Peyer's patch (tissue), 4 donors: ENCODE measurements around the gene BCKDHA. TPM values are rescaled to one million over a fixed set of nuclear protein-coding genes. Genes with fewer than 3 reads are reported as not detected.

Source experiments
- DNase-seq, 3 donors: peaks; one replicate each; pipeline ENCODE4 v3.0.0-alpha.2; 2017 to 2019
- H3K27ac ChIP-seq, 4 donors: fragments of 200-600 bp; sonication (generic); one replicate each; pipeline ENCODE4 v1.5.1; 2016 to 2019
- H3K27me3 ChIP-seq, 2 donors: fragments of 200-600 bp; sonication (generic); one replicate each; pipeline ENCODE4 v1.5.1; 2019
- H3K36me3 ChIP-seq, 3 donors: fragments of 200-600 bp; sonication (generic); one replicate each; pipeline ENCODE4 v1.5.1; 2016 to 2019
- H3K4me1 ChIP-seq, 4 donors: fragments of 200-600 bp; sonication (generic); one replicate each; pipeline ENCODE4 v1.5.1; 2016 to 2019
- H3K4me3 ChIP-seq, 4 donors: fragments of 200-600 bp; sonication (generic); 1 replicate in 3 of 4; 2 replicates in 1 of 4; pipeline ENCODE4 v1.5.1; 2016 to 2019; ENCODE audit warnings: mild to moderate bottlenecking in 1 of 4
- H3K9me3 ChIP-seq, 4 donors: fragments of 200-600 bp; sonication (generic); one replicate each; pipeline ENCODE4 v1.5.1; 2016 to 2019; ENCODE audit warnings: mild to moderate bottlenecking in 1 of 4
- POLR2A ChIP-seq, 2 donors: fragments of 450-650 bp; IDR thresholded peaks; one replicate each; pipeline ENCODE4 v1.5.1; 2017; ENCODE audit warnings: antibody characterized with exemption in 2 of 2, mild to moderate bottlenecking in 2 of 2, moderate library complexity in 2 of 2
- total RNA-seq, 4 donors: library from RNA; depleted of rRNA; stranded (reverse); fragments of >200 nt; gene quantifications; one replicate each; pipeline ENCODE4 v1.1.0, GENCODE V29; 2016
- TF ChIP-seq, protein P1 (sequence below), 6 experiments: fragments of 450-650 bp in 4 of 6; fragments of 200-600 bp in 2 of 6; sonication (generic) in 1 of 6; IDR thresholded peaks; one replicate each; pipeline ENCODE4 v1.5.1; 2017 to 2019; ENCODE audit warnings: antibody characterized with exemption in 6 of 6, mild to moderate bottlenecking in 3 of 6, moderate library complexity in 1 of 6

BCKDHA gene
- total RNA-seq, 4 donors from 2014 or later: 23.9 to 41.7 (median 30.7) TPM

DNA sequence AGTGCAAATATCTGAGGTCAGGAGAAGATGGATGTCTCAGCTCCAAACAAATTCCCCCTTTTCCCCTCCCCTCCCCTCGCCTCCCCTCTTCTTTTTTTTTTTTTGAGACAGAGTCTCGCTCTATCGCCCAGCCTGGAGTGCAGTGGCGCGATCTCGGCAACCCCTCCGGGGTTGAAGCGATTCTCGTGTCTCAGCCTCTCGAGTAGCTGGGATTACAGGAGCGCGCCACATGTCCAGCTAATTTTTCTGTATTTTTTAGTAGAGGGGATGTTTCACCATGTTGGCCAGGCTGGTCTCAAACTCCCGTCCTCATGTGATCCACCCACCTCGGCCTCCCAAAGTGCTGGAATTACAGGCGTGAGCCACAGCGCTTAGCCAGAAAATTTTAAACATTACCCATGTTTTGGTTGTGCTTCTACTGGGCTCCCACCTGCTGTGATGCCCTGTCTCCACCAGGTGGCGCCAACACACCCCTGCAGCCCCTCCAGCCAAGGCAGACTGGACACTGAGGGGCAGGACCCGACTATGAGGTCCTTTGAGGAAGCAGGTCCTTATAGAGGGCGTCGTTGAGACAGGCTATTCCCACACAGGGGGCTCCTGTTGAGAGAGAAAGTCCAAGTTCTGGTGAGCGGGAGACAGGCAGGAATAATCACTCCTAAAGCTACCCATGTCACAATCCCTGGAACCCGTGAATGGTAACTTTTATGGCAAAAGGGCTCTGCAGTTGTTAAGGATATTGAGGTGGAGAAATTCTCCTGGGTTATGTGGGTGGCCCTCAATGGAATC, 51.7 kb downstream of the BCKDHA start:
- Histone ChIP-seq H3K4me3 (peak overlapping the region in 3 of 4 donors; percentile 23 to 38 (median 29)), H3K27me3 (no peaks in the 10 kb centered on the region), H3K9me3 (no peaks in the 10 kb centered on the region), H3K36me3 (no peaks in the 10 kb centered on the region), H3K27ac (peak overlapping the region in 1 of 4 donors; percentile 1), H3K4me1 (peaks cover 0 to 12% (median 1%) of the 10 kb centered on the region in 4 donors)
- TF ChIP-seq, protein P1, sequence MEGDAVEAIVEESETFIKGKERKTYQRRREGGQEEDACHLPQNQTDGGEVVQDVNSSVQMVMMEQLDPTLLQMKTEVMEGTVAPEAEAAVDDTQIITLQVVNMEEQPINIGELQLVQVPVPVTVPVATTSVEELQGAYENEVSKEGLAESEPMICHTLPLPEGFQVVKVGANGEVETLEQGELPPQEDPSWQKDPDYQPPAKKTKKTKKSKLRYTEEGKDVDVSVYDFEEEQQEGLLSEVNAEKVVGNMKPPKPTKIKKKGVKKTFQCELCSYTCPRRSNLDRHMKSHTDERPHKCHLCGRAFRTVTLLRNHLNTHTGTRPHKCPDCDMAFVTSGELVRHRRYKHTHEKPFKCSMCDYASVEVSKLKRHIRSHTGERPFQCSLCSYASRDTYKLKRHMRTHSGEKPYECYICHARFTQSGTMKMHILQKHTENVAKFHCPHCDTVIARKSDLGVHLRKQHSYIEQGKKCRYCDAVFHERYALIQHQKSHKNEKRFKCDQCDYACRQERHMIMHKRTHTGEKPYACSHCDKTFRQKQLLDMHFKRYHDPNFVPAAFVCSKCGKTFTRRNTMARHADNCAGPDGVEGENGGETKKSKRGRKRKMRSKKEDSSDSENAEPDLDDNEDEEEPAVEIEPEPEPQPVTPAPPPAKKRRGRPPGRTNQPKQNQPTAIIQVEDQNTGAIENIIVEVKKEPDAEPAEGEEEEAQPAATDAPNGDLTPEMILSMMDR (IDR thresholded peaks at IDR 0.05): peak; percentile 87 to 98 (median 92)
- TF ChIP-seq POLR2A (IDR thresholded peaks at IDR 0.05): no peak
- peak; percentile 75 to 91 (median 80) for DNase-seq

DNA sequence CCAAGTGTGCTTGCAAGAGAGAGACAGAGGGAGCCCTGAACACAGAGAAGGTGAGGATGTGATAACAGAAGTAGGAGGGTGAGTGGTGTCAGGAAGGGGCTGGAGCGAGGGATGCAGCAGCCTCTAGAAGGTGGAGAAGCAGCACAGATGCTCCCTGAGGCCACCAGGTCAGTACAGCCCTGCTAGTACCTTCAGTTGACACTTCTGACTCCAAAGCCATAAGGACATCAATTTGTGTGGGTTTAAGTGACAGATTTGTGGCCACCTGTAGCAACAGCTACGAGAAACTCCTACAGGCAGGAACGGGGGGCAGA, 52.2 kb downstream of the BCKDHA start:
- no peak for DNase-seq
- H3K4me3 ChIP-seq: no peak overlapping the region
- peaks cover 0 to 12% (median 1%) of the 10 kb centered on the region in 4 donors for H3K4me1 ChIP-seq
- no peaks in the 10 kb centered on the region for H3K9me3 ChIP-seq
- TF ChIP-seq, protein P1 (IDR thresholded peaks at IDR 0.05): no peak
- TF ChIP-seq POLR2A (IDR thresholded peaks at IDR 0.05): no peak
- no peaks in the 10 kb centered on the region for H3K36me3 ChIP-seq
- no peaks in the 10 kb centered on the region for H3K27me3 ChIP-seq
- H3K27ac ChIP-seq: peak overlapping the region in 1 of 4 donors; percentile 1

DNA sequence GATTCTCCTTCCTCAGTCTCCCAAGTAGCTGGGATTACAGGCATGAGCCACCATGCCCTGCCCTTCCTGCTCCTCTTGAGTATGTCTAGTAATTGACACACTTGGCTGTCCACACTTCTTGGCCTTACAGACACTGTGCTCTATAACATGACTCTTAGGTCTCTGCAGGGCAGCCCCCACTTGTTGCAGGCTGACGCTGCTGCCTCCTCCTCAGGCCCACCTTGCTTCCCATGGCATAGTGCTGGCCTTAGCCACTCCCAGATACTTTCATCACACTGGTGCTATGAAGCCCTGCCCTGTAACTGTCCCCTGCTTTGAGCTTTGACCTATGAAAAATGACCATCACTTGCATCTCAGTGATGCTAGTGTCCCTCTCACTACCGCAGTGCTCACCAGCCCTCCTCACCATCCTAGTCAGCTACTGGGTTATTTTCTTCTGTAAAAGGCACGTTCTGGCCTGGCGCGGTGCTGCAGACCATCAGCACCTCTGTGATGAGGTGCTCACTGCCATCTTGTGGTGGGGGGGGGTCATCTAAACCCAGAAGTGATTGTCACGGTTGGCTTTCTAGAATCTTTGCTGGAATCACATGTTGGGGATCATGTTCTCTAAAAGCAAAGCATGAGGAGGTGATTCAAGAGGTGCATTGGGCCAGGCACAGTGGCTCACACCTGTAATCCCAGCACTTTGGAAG, 55.1 kb downstream of the BCKDHA start:
- no peak for TF ChIP-seq POLR2A (IDR thresholded peaks at IDR 0.05)
- TF ChIP-seq, protein P1 (IDR thresholded peaks at IDR 0.05): no peak
- Histone ChIP-seq H3K4me1 (peaks cover 0 to 12% (median 1%) of the 10 kb centered on the region in 4 donors), H3K36me3 (no peaks in the 10 kb centered on the region), H3K27me3 (no peaks in the 10 kb centered on the region), H3K4me3 (no peak overlapping the region), H3K9me3 (no peaks in the 10 kb centered on the region), H3K27ac (no peak overlapping the region)
- no peak for DNase-seq

DNA sequence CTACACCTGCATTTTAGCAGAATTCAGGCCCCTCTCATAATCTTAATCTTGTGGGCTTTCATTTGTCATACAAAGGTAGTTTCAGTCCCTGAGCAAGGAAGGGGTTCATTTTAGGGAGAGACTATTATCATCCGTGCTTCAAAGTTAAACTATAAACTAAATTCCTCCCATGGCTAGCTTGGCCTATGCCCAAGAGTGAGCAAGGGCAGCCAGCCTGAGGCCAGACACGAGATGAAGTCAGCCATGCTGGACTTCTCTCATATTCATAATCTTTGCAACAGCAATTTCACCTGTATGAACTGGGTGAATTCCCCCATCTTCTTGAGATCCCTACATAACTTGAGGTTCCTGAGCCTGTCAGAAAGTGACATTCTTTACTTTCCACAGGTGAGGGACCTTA, 58.3 kb downstream of the BCKDHA start:
- H3K4me1 ChIP-seq: no peaks in the 10 kb centered on the region
- no peak for TF ChIP-seq POLR2A (IDR thresholded peaks at IDR 0.05)
- TF ChIP-seq, protein P1 (IDR thresholded peaks at IDR 0.05): no peak
- no peak overlapping the region for H3K27ac ChIP-seq
- H3K9me3 ChIP-seq: no peaks in the 10 kb centered on the region
- H3K4me3 ChIP-seq: no peak overlapping the region
- H3K36me3 ChIP-seq: no peaks in the 10 kb centered on the region
- no peaks in the 10 kb centered on the region for H3K27me3 ChIP-seq
- no peak for DNase-seq

DNA sequence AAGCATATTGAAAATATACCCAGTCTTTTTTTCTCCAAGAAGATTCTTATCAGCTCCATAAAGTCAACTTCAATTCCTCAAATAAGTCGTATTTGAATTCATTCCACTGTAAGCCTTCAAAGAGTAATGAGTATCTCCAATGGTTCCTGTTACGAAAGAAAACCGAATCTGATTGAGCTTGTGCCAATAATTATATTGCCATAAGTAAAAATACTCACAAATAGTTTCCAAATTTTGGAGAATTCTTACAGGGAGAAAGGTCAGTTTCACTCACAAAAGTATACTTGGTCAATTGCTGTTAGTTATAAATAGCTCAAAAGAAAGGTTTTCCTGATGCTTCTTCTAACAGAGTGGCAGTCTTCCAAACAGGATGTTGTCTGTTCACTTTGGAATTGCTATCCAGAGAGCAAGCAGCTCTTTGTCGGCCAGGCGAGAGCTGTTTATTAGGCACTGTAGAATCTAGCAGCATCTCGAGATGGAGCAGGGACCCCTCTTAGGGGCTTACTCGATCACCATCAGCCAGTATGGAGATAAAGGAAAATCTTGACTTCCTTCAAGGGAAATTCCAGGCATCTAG, 58.8 kb downstream of the BCKDHA start:
- no peaks in the 10 kb centered on the region for H3K4me1 ChIP-seq
- H3K27ac ChIP-seq: peak overlapping the region in 1 of 4 donors; percentile 35
- no peak for DNase-seq
- H3K9me3 ChIP-seq: no peaks in the 10 kb centered on the region
- H3K27me3 ChIP-seq: no peaks in the 10 kb centered on the region
- no peak overlapping the region for H3K4me3 ChIP-seq
- no peaks in the 10 kb centered on the region for H3K36me3 ChIP-seq
- TF ChIP-seq, protein P1 (IDR thresholded peaks at IDR 0.05): no peak
- TF ChIP-seq POLR2A (IDR thresholded peaks at IDR 0.05): no peak
